GM12878 (cell line): ENCODE measurements around the gene LRCH3. TPM values are rescaled to one million over a fixed set of nuclear protein-coding genes. Genes with fewer than 3 reads are reported as not detected.

ENCODE experiments used
- ATAC-seq: fragments of 200-7000 bp; cut with Tn5 transposase; 3 replicates; pipeline ENCODE4 v1.9.1; 2020; ENCODE audit warnings: mild to moderate bottlenecking, moderate library complexity
- Bru-seq: library from RNA; stranded (reverse); fragments of 400-500 nt; gene quantifications from one replicate; lab custom pipeline; 2021; lab: Mats Ljungman, UMichigan
- BruChase-seq, 2 experiments: library from RNA; stranded (reverse); fragments of 400-500 nt; gene quantifications; one replicate each; lab custom pipeline; 2021; lab: Mats Ljungman, UMichigan
- BruUV-seq: library from RNA; stranded (reverse); fragments of 400-500 nt; replicated peaks from 2 replicates; lab custom pipeline; 2021; lab: Mats Ljungman, UMichigan
- CTCF ChIA-PET: fragments of 300-600 bp; sonication (Branson Sonifier 250); formaldehyde crosslinking; extraction: SDS; loops from one replicate; lab custom pipeline; 2021; ENCODE audit warnings: inconsistent platforms; lab: Yijun Ruan, JAX
- POLR2A ChIA-PET: fragments of 350-600 bp; formaldehyde crosslinking; extraction: SDS; loops from one replicate; lab custom pipeline; 2021; ENCODE audit warnings: inconsistent platforms; lab: Charles Lee
- RAD21 ChIA-PET: fragments of 300-600 bp; sonication (Branson Sonifier 250); formaldehyde crosslinking; loops from one replicate; lab custom pipeline; 2023; ENCODE audit warnings: antibody characterized with exemption; ENCODE audit not compliant: unreplicated experiment; lab: Charles Lee
- SMC1A ChIA-PET: fragments of 300-600 bp; sonication (Branson Sonifier 250); formaldehyde crosslinking; loops from one replicate; lab custom pipeline; 2023; ENCODE audit not compliant: unreplicated experiment, uncharacterized antibody; lab: Charles Lee
- DNase-seq: peaks from one replicate; pipeline ENCODE4 v3.0.0-alpha.2; 2011; ENCODE audit warnings: low read depth, low spot score
- FAIRE-seq: peaks from 3 replicates; lab custom pipeline; 2011; peaks lifted over from hg19 to GRCh38; lab: Jason Lieb, UNC
- H2AFZ ChIP-seq: 2 replicates; pipeline ENCODE4 v1.6.0; 2011; ENCODE audit warnings: low read depth, low read length, control low read depth; ENCODE audit not compliant: control insufficient read depth
- H3K27ac ChIP-seq: 2 replicates; pipeline ENCODE4 v1.5.1; 2011; ENCODE audit warnings: control low read depth; ENCODE audit not compliant: control insufficient read depth, insufficient read depth
- H3K27me3 ChIP-seq, 2 experiments: replicated peaks in 1 of 2; 2 replicates each; pipeline versions ENCODE4 v1.6.0 to v1.6.1; 2011; ENCODE audit warnings: low read length in 1 of 2; ENCODE audit not compliant: control insufficient read depth in 2 of 2, insufficient read depth in 2 of 2
- H3K36me3 ChIP-seq, 2 experiments: 2 replicates each; pipeline ENCODE4 v1.5.1; 2011; ENCODE audit warnings: low read length in 1 of 2; ENCODE audit not compliant: control insufficient read depth in 2 of 2, insufficient read depth in 2 of 2
- H3K4me1 ChIP-seq: 2 replicates; pipeline ENCODE4 v1.6.1; 2011; ENCODE audit warnings: mild to moderate bottlenecking, low read length, moderate library complexity, mixed read lengths; ENCODE audit not compliant: control insufficient read depth, insufficient read depth
- H3K4me2 ChIP-seq: 2 replicates; pipeline ENCODE4 v1.6.0; 2011; ENCODE audit warnings: control low read depth; ENCODE audit not compliant: control insufficient read depth, insufficient read depth
- H3K4me3 ChIP-seq: fragments of 200-600 bp; sonication (generic); 2 replicates; pipeline ENCODE4 v1.5.1; 2016
- H3K79me2 ChIP-seq: 2 replicates; pipeline ENCODE4 v1.6.0; 2011; ENCODE audit warnings: low read length; ENCODE audit not compliant: control insufficient read depth, insufficient read depth
- H3K9ac ChIP-seq: 2 replicates; pipeline ENCODE4 v1.8.0; 2011; ENCODE audit warnings: low read length, control low read depth, mixed read lengths; ENCODE audit not compliant: control insufficient read depth, insufficient read depth
- H3K9me3 ChIP-seq: replicated peaks from 3 replicates; pipeline ENCODE4 v1.5.1; 2011; ENCODE audit warnings: mild to moderate bottlenecking, low read length; ENCODE audit not compliant: control insufficient read depth, insufficient read depth
- H4K20me1 ChIP-seq: 2 replicates; pipeline ENCODE4 v1.6.0; 2011; ENCODE audit not compliant: control insufficient read depth, insufficient read depth
- ATF7 ChIP-seq: fragments of 450-650 bp; IDR thresholded peaks from 2 replicates; pipeline ENCODE4 v1.6.1; 2016; ENCODE audit warnings: low read depth, mild to moderate bottlenecking
- BMI1 ChIP-seq: fragments of 450-650 bp; IDR thresholded peaks from 2 replicates; pipeline ENCODE4 v1.6.1; 2016; ENCODE audit warnings: mild to moderate bottlenecking, moderate library complexity, borderline replicate concordance
- DPF2 ChIP-seq: fragments of 450-650 bp; IDR thresholded peaks from 2 replicates; pipeline ENCODE4 v1.6.1; 2017; ENCODE audit warnings: mild to moderate bottlenecking
- EGR1 ChIP-seq, 2 experiments: IDR thresholded peaks; 1 replicate in 1 of 2; 2 replicates in 1 of 2; pipeline ENCODE4 v1.6.1; 2011 to 2012; ENCODE audit warnings: low read depth in 2 of 2, low read length in 2 of 2, borderline replicate concordance in 1 of 2, mild to moderate bottlenecking in 1 of 2, moderate library complexity in 1 of 2
- IKZF1 ChIP-seq: fragments of 450-650 bp; conservative IDR thresholded peaks from 2 replicates; pipeline ENCODE4 v1.6.1; 2017; ENCODE audit warnings: antibody characterized with exemption, mild to moderate bottlenecking
- NRF1 ChIP-seq: conservative IDR thresholded peaks from 2 replicates; pipeline ENCODE4 v1.6.1; 2011; ENCODE audit warnings: mild to moderate bottlenecking, low read depth, low read length, improper control_type of control experiment
- RELA ChIP-seq: fragments of 450-650 bp; IDR thresholded peaks from 2 replicates; pipeline ENCODE4 v1.8.0; 2014; ENCODE audit warnings: borderline replicate concordance; ENCODE audit not compliant: partially characterized antibody
- RUNX3 ChIP-seq: IDR thresholded peaks from 2 replicates; pipeline ENCODE4 v1.6.1; 2012; ENCODE audit warnings: low read length, inconsistent platforms
- SMARCA5 ChIP-seq: fragments of 450-650 bp; IDR thresholded peaks from 2 replicates; pipeline ENCODE4 v1.6.1; 2017; ENCODE audit warnings: mild to moderate bottlenecking
- TBL1XR1 ChIP-seq: IDR thresholded peaks from 2 replicates; pipeline ENCODE4 v1.6.1; 2012; ENCODE audit warnings: low read depth, low read length, improper control_type of control experiment
- USF2 ChIP-seq: IDR thresholded peaks from 2 replicates; pipeline ENCODE4 v1.6.1; 2011; ENCODE audit warnings: low read depth, low read length, improper control_type of control experiment, borderline replicate concordance
- YY1 ChIP-seq: IDR thresholded peaks from 2 replicates; pipeline ENCODE4 v1.6.1; 2011; ENCODE audit warnings: low read depth, mild to moderate bottlenecking, low read length
- WGBS: methylation state at CpG from one replicate; pipeline ENCODE4 v1.1.6; 2016; ENCODE audit warnings: low lambda C conversion rate; ENCODE audit not compliant: insufficient replicate concordance, insufficient coverage; ENCODE audit errors: missing lambda C conversion rate; 5-methylcytosine and 5-hydroxymethylcytosine counted together
- in situ Hi-C: fragments of 300-500 bp; cut with MboI; formaldehyde crosslinking; loops from 9 replicates; pipeline ENCODE4 v1.14.3; 2018; ENCODE audit warnings: mixed read lengths
- intact Hi-C: fragments of 100-400 bp; cut with micrococcal nuclease; formaldehyde crosslinking; loops from one replicate; pipeline ENCODE4 v1.14.2; 2022; ENCODE audit not compliant: unreplicated experiment
- long read RNA-seq, 2 experiments: library from polyadenylated mRNA; unstranded; transcript quantifications; one replicate each; pipeline ENCODE4 v2.0.0, GENCODE V29; 2019 to 2020
- polyA minus RNA-seq, 3 experiments: library from RNA; depleted of rRNA, polyadenylated mRNA; stranded (reverse); fragments of >200 nt; gene quantifications; 2 replicates each; pipeline ENCODE4 v1.2.3, GENCODE V29; 2011
- polyA plus RNA-seq, 11 experiments: library from polyadenylated mRNA; depleted of rRNA in 4 of 11; unstranded in 6 of 11; stranded (reverse) in 5 of 11; fragments of >200 nt; fragmentation: Nextera tagmentation in 4 of 11; fragmentation: Illumina TruSeq in 1 of 11; extraction: Ambion mirVana in 4 of 11; extraction: Trizol in 1 of 11; gene quantifications; 1 replicate in 1 of 11; 2 replicates in 10 of 11; pipeline versions ENCODE4 v1.2.1 to v1.2.3, GENCODE V29; 2011 to 2016; ENCODE audit warnings: inconsistent platforms in 2 of 11, missing spikeins in 2 of 11, low read depth in 1 of 11
- total RNA-seq, 4 experiments: library from RNA; depleted of rRNA in 3 of 4; stranded (reverse); fragments of >200 nt in 3 of 4; fragmentation: Illumina TruSeq in 1 of 4; extraction: Trizol in 1 of 4; gene quantifications; 2 replicates each; pipeline versions ENCODE4 v1.2.1 to v1.2.3, GENCODE V29; 2013 to 2021
- TF ChIP-seq, protein P1 (sequence below), 3 experiments: IDR thresholded peaks in 2 of 3; conservative IDR thresholded peaks in 1 of 3; 2 replicates each; pipeline ENCODE4 v1.5.1; 2011; ENCODE audit warnings: low read depth in 3 of 3, low read length in 3 of 3, mild to moderate bottlenecking in 3 of 3, control low read depth in 2 of 3, moderate library complexity in 2 of 3, inconsistent platforms in 1 of 3, mixed read lengths in 1 of 3; ENCODE audit not compliant: control insufficient read depth in 2 of 3, insufficient read depth in 1 of 3; ENCODE audit errors: extremely low read depth in 1 of 3
- TF ChIP-seq, protein P2 (sequence below): IDR thresholded peaks from 2 replicates; pipeline ENCODE4 v1.6.1; 2012; ENCODE audit warnings: low read depth, low read length, improper control_type of control experiment

The LRCH3 gene
- total RNA-seq (2013; cell fraction: nucleolus; rRNA removed): 357 and 406 TPM in 2 replicates
- total RNA-seq (2014; rRNA removed): 39.8 and 44.6 TPM in 2 replicates
- 41.5 and 50.4 TPM in 2 replicates for total RNA-seq (2014; rRNA removed; fragmentation: Illumina TruSeq; extraction: Trizol)
- total RNA-seq (2021): 40.0 and 48.3 TPM in 2 replicates
- polyA plus RNA-seq (2011; ENCODE audit: low read depth): 22.3 TPM
- polyA plus RNA-seq (2011; rRNA removed): 111 and 132 TPM in 2 replicates
- polyA plus RNA-seq (2011; cell fraction: cytosol; rRNA removed): 95.9 and 99.7 TPM in 2 replicates
- 131 and 218 TPM in 2 replicates for polyA plus RNA-seq (2011; cell fraction: nucleus; rRNA removed)
- 25.2 and 25.3 TPM in 2 replicates for polyA plus RNA-seq (2012)
- polyA plus RNA-seq (2014; fragmentation: Illumina TruSeq; extraction: Trizol): 44.9 and 49.5 TPM in 2 replicates
- polyA plus RNA-seq (2014; fragmentation: Nextera tagmentation; extraction: Ambion mirVana): 1 to 10 TPM; 3.9 to 7.3 TPM
- 133 and 136 TPM in 2 replicates for polyA plus RNA-seq (2014; rRNA removed)
- polyA plus RNA-seq (2016; fragmentation: Nextera tagmentation; extraction: Ambion mirVana): 10 to 100 TPM; 26.6 to 26.8 TPM
- polyA minus RNA-seq (2011; rRNA and poly(A)+ RNA removed): 169 and 228 TPM in 2 replicates
- polyA minus RNA-seq (2011; cell fraction: cytosol; rRNA and poly(A)+ RNA removed): 25.3 and 42.1 TPM in 2 replicates
- polyA minus RNA-seq (2011; cell fraction: nucleus; rRNA and poly(A)+ RNA removed): 61.1 and 89.3 TPM in 2 replicates
- Bru-seq, nascent RNA: percentile 86 among the genes with signal in this experiment
- BruChase-seq, experiment 1, labeled RNA remaining after a 6-hour chase: percentile 91 among the genes with signal in this experiment
- percentile 90 among the genes with signal in this experiment for BruChase-seq, experiment 2, labeled RNA remaining after a 2-hour chase
- long read RNA-seq, experiment 1, partial matches to known transcripts: 1 of 6 reads
- long read RNA-seq, experiment 1, other reads (novel, unspliced or antisense): 2 of 6 reads
- long read RNA-seq, experiment 2, transcript LRCH3-201 (19 exons, 2,258 nt): major isoform, 6 of 63 reads
- long read RNA-seq, experiment 2, partial matches to known transcripts: 17 of 63 reads
- long read RNA-seq, experiment 2, other reads (novel, unspliced or antisense): 40 of 63 reads

- DNase-seq (no peak), ATAC-seq (peak; percentile 86), FAIRE-seq (no peak)
- no peaks in the 10 kb centered on the region for H3K36me3 ChIP-seq
- intact Hi-C loops: loop anchor here (1.0 to 2.0 kb wide), 5 partner anchors 11 to 79 kb away; partner anchors contain the start of gene RUBCN
- H3K79me2 ChIP-seq: peaks cover 59% of the 10 kb centered on the region
- peak within 1 kb of the TSS; percentile 85 for H3K4me2 ChIP-seq
- peak within 1 kb of the TSS; percentile 97 for H3K27ac ChIP-seq
- no TSS peak for BruUV-seq
- WGBS: under 1% methylated on average over 79 of the region's 83 CpGs
- no peaks in the 10 kb centered on the region; the same call in 2 of the 3 replicates for H3K9me3 ChIP-seq
- in situ Hi-C loops: no loop called here
- ChIA-PET POLR2A (interaction anchor here (0.6 to 1.3 kb wide), 7 partner anchors 9 to 76 kb away, joined by 3 to 11 read pairs (median 3); no protein-coding TSS in a partner anchor), CTCF (interaction anchor here (0.7 to 2.6 kb wide), 9 partner anchors 8 to 67 kb away, joined by 3 to 11 read pairs (median 3); no protein-coding TSS in a partner anchor), RAD21 (interaction anchor here (0.6 to 6.2 kb wide), 6 partner anchors 8 to 78 kb away, joined by 3 to 53 read pairs (median 6); no protein-coding TSS in a partner anchor), SMC1A (interaction anchor here (0.6 to 3.8 kb wide), 5 partner anchors 9 to 84 kb away, joined by 3 to 14 read pairs (median 13); no protein-coding TSS in a partner anchor)
- peak within 1 kb of the TSS; percentile 96 for H3K9ac ChIP-seq
- no peaks in the 10 kb centered on the region for H4K20me1 ChIP-seq
- H3K27me3 ChIP-seq: no peaks in the 10 kb centered on the region
- H3K4me1 ChIP-seq: peaks cover 19% of the 10 kb centered on the region; the same call in 1 of the 2 replicates
- H3K4me3 ChIP-seq: peak within 1 kb of the TSS; percentile 79
- peak within 1 kb of the TSS; percentile 87 for H2AFZ ChIP-seq
- no peak for TF ChIP-seq BMI1
- peak; percentile 98 for TF ChIP-seq YY1
- TF ChIP-seq DPF2: peak; percentile 95
- TF ChIP-seq, protein P1, sequence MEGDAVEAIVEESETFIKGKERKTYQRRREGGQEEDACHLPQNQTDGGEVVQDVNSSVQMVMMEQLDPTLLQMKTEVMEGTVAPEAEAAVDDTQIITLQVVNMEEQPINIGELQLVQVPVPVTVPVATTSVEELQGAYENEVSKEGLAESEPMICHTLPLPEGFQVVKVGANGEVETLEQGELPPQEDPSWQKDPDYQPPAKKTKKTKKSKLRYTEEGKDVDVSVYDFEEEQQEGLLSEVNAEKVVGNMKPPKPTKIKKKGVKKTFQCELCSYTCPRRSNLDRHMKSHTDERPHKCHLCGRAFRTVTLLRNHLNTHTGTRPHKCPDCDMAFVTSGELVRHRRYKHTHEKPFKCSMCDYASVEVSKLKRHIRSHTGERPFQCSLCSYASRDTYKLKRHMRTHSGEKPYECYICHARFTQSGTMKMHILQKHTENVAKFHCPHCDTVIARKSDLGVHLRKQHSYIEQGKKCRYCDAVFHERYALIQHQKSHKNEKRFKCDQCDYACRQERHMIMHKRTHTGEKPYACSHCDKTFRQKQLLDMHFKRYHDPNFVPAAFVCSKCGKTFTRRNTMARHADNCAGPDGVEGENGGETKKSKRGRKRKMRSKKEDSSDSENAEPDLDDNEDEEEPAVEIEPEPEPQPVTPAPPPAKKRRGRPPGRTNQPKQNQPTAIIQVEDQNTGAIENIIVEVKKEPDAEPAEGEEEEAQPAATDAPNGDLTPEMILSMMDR (IDR thresholded peaks at IDR 0.05 in 2 of 3, conservative IDR thresholded peaks at IDR 0.05 in 1 of 3; ENCODE audit: control insufficient read depth in 2 of 3, extremely low read depth in 1 of 3, insufficient read depth in 1 of 3, low read depth in 3 of 3, low read length in 3 of 3): peak in 1 of 3 experiments; percentile 2; a peak in 1 of 6 replicates
- TF ChIP-seq ATF7: no peak
- TF ChIP-seq IKZF1: peak; percentile 80
- peak; percentile 75 for TF ChIP-seq NRF1
- peak; percentile 63 for TF ChIP-seq RUNX3
- TF ChIP-seq EGR1 (IDR thresholded peaks at IDR 0.05; ENCODE audit: borderline replicate concordance in 1 of 2, low read depth in 2 of 2, low read length in 2 of 2): peak; percentile 5 to 96
- TF ChIP-seq TBL1XR1: peak; percentile 60; the same call in 1 of the 2 replicates
- no peak for TF ChIP-seq USF2
- peak; percentile 75 for TF ChIP-seq RELA
- TF ChIP-seq SMARCA5: peak; percentile 25; the same call in 1 of the 2 replicates
- TF ChIP-seq, protein P2, sequence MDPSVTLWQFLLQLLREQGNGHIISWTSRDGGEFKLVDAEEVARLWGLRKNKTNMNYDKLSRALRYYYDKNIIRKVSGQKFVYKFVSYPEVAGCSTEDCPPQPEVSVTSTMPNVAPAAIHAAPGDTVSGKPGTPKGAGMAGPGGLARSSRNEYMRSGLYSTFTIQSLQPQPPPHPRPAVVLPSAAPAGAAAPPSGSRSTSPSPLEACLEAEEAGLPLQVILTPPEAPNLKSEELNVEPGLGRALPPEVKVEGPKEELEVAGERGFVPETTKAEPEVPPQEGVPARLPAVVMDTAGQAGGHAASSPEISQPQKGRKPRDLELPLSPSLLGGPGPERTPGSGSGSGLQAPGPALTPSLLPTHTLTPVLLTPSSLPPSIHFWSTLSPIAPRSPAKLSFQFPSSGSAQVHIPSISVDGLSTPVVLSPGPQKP: peak; percentile 45
Measured at GRCh38 chr3:197791113-197791891, at the start of gene LRCH3. TSS of gene LRCH3 (plus strand) at chr3:197791254. CDS start at chr3:197791279, 25 bp downstream.
